Nephron progenitor cell (in vitro differentiated cells): Measurements from ENCODE around the gene TMEM169.
"Not testable (repeated sequence)": the region's sequence is repeated elsewhere in the genome, so short reads cannot be mapped to it uniquely, and the experiment has no call there.

Source experiments
- DNase-seq: peaks from one replicate; pipeline ENCODE4 v3.0.0; 2021
- H3K27ac Mint-ChIP-seq: 2 replicates; pipeline ENCODE4 v1.8.0; 2021; ENCODE audit warnings: mild to moderate bottlenecking, moderate library complexity, mixed read lengths
- H3K27me3 Mint-ChIP-seq: 2 replicates; pipeline ENCODE4 v1.8.0; 2021; ENCODE audit warnings: mild to moderate bottlenecking, low read depth, mixed read lengths; ENCODE audit not compliant: poor library complexity
- H3K36me3 Mint-ChIP-seq: 2 replicates; pipeline ENCODE4 v1.8.0; 2021; ENCODE audit warnings: low read depth, mixed read lengths
- H3K4me1 Mint-ChIP-seq: 2 replicates; pipeline ENCODE4 v1.8.0; 2021; ENCODE audit warnings: mixed read lengths
- H3K4me3 Mint-ChIP-seq: 2 replicates; pipeline ENCODE4 v1.8.0; 2021; ENCODE audit warnings: mild to moderate bottlenecking, moderate library complexity, mixed read lengths
- H3K9me3 Mint-ChIP-seq: 2 replicates; pipeline ENCODE4 v1.8.0; 2021; ENCODE audit warnings: mild to moderate bottlenecking, moderate library complexity, mixed read lengths
- TF ChIP-seq, protein P1 (sequence below): fragments of 200-600 bp; sonication (generic); IDR thresholded peaks from 2 replicates; pipeline ENCODE4 v1.5.0; 2021; ENCODE audit warnings: antibody characterized with exemption

The TMEM169 gene

DNA sequence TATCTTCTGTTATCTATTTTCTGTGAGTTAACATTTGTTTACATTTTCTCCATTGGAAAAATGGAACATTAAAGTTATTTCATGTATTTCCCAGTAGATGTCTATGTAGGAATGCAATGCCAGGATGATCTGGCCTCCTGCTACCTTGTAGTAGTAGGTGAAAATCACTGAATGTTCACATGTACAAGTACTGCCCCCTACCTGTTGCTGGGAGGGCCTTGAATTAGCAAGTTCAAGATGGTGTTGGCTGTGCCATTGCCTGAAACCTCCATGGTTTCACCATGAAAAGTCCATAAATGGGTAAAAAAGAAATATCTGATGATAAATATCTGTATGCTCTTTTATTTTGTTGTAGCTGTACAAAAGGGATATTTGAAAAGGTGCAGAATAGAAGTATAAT, 58.2 kb downstream of the TMEM169 start:
- Mint-ChIP-seq H3K36me3 (peaks cover 78% of the 10 kb centered on the region), H3K27ac (no peak overlapping the region)
- peak; percentile 5 for DNase-seq

DNA sequence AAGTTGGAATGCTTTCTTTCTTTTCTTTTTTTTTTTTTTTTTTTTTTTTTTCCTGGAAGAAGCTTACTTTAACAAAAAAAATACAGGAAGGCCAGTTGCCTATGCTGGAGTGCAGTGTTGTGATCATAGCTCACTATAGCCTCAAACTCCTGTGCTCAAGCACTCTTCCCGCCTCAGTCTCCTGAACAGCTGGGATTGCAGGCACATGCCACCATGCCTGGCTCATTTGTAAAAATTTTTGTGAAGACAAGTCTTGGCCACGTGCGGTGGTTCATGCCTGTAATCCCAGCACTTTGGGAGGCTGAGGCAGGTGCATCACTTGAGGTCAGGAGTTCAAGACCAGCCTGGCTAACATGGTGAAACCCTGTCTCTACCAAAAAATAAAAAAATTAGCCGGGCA, 59.8 kb downstream of the TMEM169 start:
- not testable (repeated sequence) for H3K27ac Mint-ChIP-seq, H3K9me3 Mint-ChIP-seq, H3K4me1 Mint-ChIP-seq, DNase-seq, H3K27me3 Mint-ChIP-seq, H3K4me3 Mint-ChIP-seq
- peaks cover 62% of the 10 kb centered on the region for H3K36me3 Mint-ChIP-seq

More for the DNA sequence above, 58.2 kb downstream of the TMEM169 start:
- H3K4me1 Mint-ChIP-seq: peaks cover 4% of the 10 kb centered on the region
- TF ChIP-seq, protein P1, sequence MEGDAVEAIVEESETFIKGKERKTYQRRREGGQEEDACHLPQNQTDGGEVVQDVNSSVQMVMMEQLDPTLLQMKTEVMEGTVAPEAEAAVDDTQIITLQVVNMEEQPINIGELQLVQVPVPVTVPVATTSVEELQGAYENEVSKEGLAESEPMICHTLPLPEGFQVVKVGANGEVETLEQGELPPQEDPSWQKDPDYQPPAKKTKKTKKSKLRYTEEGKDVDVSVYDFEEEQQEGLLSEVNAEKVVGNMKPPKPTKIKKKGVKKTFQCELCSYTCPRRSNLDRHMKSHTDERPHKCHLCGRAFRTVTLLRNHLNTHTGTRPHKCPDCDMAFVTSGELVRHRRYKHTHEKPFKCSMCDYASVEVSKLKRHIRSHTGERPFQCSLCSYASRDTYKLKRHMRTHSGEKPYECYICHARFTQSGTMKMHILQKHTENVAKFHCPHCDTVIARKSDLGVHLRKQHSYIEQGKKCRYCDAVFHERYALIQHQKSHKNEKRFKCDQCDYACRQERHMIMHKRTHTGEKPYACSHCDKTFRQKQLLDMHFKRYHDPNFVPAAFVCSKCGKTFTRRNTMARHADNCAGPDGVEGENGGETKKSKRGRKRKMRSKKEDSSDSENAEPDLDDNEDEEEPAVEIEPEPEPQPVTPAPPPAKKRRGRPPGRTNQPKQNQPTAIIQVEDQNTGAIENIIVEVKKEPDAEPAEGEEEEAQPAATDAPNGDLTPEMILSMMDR: no peak
- H3K27me3 Mint-ChIP-seq: peaks cover 4% of the 10 kb centered on the region
- H3K9me3 Mint-ChIP-seq: no peaks in the 10 kb centered on the region
- H3K4me3 Mint-ChIP-seq: no peak overlapping the region

DNA sequence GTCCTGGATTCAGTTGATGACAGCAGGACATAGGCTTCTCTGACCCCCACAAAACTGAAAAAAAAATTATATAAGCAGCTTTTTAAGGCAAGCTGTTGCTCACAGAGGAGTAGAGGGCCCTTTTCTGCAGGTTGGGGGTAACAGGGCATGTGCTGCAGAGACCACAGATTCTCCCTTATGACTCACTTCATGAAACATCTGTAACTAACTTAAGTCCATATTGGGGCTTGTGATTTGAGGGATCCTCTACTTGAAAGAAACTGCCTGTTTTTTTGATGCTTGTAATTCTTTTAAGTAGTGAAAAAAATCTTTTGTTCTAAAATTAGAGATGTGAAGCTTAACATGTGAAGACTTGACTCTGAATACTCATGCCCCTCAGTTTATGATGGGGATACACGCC, 60.8 kb downstream of the TMEM169 start:
- DNase-seq: no peak
- H3K4me1 Mint-ChIP-seq: no peaks in the 10 kb centered on the region
- H3K36me3 Mint-ChIP-seq: peaks cover 65% of the 10 kb centered on the region
- TF ChIP-seq, protein P1: no peak
- no peak overlapping the region for H3K4me3 Mint-ChIP-seq
- no peaks in the 10 kb centered on the region for H3K27me3 Mint-ChIP-seq
- H3K9me3 Mint-ChIP-seq: no peaks in the 10 kb centered on the region
- no peak overlapping the region for H3K27ac Mint-ChIP-seq

DNA sequence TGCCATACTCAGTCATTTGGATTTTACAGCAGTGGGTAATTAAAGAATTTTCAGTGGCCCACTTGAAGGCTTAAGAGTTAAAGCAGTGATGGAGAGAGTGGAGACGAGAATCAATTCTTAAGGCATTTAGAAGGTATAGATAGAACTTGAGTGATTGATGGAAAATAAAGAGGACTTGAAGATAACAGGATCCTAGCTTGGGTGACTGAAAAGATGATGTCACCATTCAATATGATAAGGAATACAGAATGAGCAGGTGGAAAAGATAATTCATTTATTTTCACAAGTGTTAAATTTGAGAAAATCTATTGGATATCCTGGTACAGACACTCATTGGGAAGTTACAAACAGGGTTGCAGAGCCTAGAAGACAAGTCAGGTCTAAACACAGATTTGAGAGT, 62.7 kb downstream of the TMEM169 start:
- no peaks in the 10 kb centered on the region for H3K9me3 Mint-ChIP-seq
- TF ChIP-seq, protein P1: no peak
- H3K27ac Mint-ChIP-seq: no peak overlapping the region
- H3K4me1 Mint-ChIP-seq: no peaks in the 10 kb centered on the region
- H3K4me3 Mint-ChIP-seq: no peak overlapping the region
- no peaks in the 10 kb centered on the region for H3K27me3 Mint-ChIP-seq
- H3K36me3 Mint-ChIP-seq: peaks cover 62% of the 10 kb centered on the region
- no peak for DNase-seq

DNA sequence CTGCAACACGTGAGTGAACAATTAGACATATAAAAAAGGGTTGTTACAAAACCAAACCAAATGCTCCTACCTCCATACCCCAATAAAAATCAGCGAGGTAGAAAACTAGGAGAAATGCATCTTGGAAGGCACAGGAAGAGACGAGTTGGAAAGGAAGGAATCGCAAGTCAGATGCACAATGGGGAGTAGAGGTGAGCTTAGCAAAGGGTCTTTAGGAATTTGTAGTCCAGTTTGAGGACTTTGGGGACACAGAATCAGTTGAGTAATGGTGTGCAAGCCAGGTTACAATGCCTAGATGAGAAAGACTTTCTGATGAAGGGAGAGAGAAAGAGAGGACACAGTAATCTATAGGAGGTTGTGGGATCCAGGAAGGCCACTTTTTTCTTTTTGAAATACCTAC, 63.1 kb downstream of the TMEM169 start:
- no peak for DNase-seq
- H3K9me3 Mint-ChIP-seq: no peaks in the 10 kb centered on the region
- H3K4me1 Mint-ChIP-seq: no peaks in the 10 kb centered on the region
- peaks cover 62% of the 10 kb centered on the region for H3K36me3 Mint-ChIP-seq
- TF ChIP-seq, protein P1: no peak
- no peaks in the 10 kb centered on the region for H3K27me3 Mint-ChIP-seq
- H3K27ac Mint-ChIP-seq: no peak overlapping the region
- no peak overlapping the region for H3K4me3 Mint-ChIP-seq

DNA sequence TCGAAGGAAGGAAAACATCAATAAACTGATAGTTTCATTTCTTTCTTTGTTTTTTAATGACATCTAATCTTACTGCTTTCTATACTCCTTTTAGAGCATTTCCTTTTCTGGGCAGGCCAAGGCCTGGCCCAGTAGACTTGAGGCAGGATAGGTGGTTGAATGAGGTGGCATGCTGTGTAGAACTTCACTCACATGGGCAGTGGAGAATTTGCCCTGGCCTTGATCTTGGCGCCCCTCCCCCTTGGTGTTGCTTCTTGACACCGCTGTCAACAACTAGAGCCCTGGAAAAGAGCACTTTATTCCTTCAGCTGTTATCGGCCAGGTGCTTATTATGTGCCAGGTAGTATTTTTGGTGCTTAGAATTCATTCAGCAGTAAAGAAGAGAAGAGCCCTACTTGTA, 64.9 kb downstream of the TMEM169 start:
- no peaks in the 10 kb centered on the region for H3K4me1 Mint-ChIP-seq
- no peaks in the 10 kb centered on the region for H3K9me3 Mint-ChIP-seq
- H3K36me3 Mint-ChIP-seq: peaks cover 58% of the 10 kb centered on the region
- no peak for DNase-seq
- no peaks in the 10 kb centered on the region for H3K27me3 Mint-ChIP-seq
- H3K27ac Mint-ChIP-seq: peak overlapping the region; percentile 92
- TF ChIP-seq, protein P1: no peak
- H3K4me3 Mint-ChIP-seq: no peak overlapping the region
